ENCODE measurements around the gene C2orf76.
"Not testable (repeated sequence)": the region's sequence is repeated elsewhere in the genome, so short reads cannot be mapped to it uniquely, and the experiment has no call there.

C2orf76 gene

DNA sequence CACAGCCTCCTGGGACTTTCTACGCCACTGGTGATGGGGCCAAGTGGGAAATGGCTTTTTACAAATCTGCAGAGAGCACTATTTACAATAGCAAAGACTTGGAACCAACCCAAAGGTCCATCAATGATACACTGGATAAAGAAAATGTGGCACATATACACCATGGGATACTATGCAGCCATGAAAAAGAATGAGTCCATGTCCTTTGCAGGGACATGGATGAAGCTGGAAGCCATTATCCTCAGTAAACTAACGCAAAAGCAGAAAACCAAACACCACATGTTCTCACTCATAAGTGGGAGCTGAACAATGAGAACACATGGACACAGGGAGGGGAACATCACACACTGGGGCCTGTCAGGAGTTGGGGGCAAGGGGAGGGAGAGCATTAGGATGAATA, 88.2 kb downstream of the C2orf76 start:
- not testable (repeated sequence) for H3K9me3 ChIP-seq (ENCODE audit: control insufficient read depth in 1 of 2, low read length in 2 of 2); H3K36me3 ChIP-seq (ENCODE audit: control insufficient read depth in 1 of 2, insufficient read depth in 2 of 2, low read length in 2 of 2); H3K4me1 ChIP-seq (ENCODE audit: control insufficient read depth in 1 of 2, insufficient read depth in 2 of 2, low read length in 2 of 2); H3K27ac ChIP-seq (ENCODE audit: low read depth, low read length); H3K27me3 ChIP-seq (ENCODE audit: control insufficient read depth in 1 of 2, insufficient read depth in 2 of 2, low read length in 2 of 2); H3K9ac ChIP-seq (ENCODE audit: low read depth in 1 of 2, low read length in 2 of 2); H3K4me3 ChIP-seq (ENCODE audit: low read depth in 1 of 2, low read length in 2 of 2)

DNA sequence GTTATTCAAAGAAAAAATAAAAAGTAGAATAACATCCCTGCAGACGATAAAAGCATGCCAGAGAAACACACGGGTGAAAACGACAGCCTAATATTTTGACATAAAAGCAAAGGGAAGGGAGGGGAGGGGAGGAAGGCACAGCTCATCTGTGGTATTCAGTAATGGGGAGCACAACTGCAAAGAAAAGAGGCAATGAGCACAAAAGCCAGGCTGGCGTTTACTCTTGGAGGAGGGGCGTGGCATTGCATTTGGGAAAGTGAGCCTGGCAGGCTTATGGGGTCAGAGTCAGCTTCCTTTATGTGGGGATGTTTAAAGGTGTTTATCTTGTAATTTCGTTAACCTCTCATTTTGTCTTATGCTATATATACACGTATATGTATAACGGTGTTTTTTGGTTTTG, 89.8 kb downstream of the C2orf76 start:
- Histone ChIP-seq H3K36me3 (ENCODE audit: control insufficient read depth in 1 of 2, insufficient read depth in 2 of 2, low read length in 2 of 2) (no peaks in the 10 kb centered on the region), H3K27ac (ENCODE audit: low read depth, low read length) (no peak overlapping the region), H3K9ac (ENCODE audit: low read depth in 1 of 2, low read length in 2 of 2) (no peak overlapping the region), H3K4me3 (ENCODE audit: low read depth in 1 of 2, low read length in 2 of 2) (no peak overlapping the region), H3K27me3 (ENCODE audit: control insufficient read depth in 1 of 2, insufficient read depth in 2 of 2, low read length in 2 of 2) (no peaks in the 10 kb centered on the region), H3K4me1 (ENCODE audit: control insufficient read depth in 1 of 2, insufficient read depth in 2 of 2, low read length in 2 of 2) (no peaks in the 10 kb centered on the region), H3K9me3 (ENCODE audit: control insufficient read depth in 1 of 2, low read length in 2 of 2) (no peaks in the 10 kb centered on the region)

DNA sequence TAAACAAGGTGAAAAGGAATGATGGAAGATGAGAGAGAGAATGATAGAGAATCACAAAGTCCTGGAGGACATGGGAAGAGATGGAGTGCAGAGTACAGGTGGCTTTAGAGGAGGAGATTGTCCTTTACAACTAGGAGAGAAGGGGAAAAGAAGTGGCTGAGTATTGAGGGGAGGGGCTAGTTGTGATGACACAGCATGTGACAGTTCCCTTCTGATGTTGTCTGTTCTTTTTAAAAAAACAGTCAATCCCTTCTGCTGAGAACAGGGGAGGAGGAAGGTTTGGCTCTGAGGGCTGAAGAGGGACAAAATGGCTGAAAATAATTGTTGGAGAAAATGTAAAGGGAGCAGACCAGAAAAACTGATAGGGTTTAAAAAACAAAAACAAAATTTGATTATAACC, 99.0 kb downstream of the C2orf76 start:
- Histone ChIP-seq H3K27me3 (ENCODE audit: control insufficient read depth in 1 of 2, insufficient read depth in 2 of 2, low read length in 2 of 2) (no peaks in the 10 kb centered on the region), H3K36me3 (ENCODE audit: control insufficient read depth in 1 of 2, insufficient read depth in 2 of 2, low read length in 2 of 2) (peaks cover 5 to 22% of the 10 kb centered on the region in 2 donors), H3K9ac (ENCODE audit: low read depth in 1 of 2, low read length in 2 of 2) (no peak overlapping the region), H3K27ac (ENCODE audit: low read depth, low read length) (no peak overlapping the region), H3K4me3 (ENCODE audit: low read depth in 1 of 2, low read length in 2 of 2) (no peak overlapping the region), H3K4me1 (ENCODE audit: control insufficient read depth in 1 of 2, insufficient read depth in 2 of 2, low read length in 2 of 2) (no peaks in the 10 kb centered on the region), H3K9me3 (ENCODE audit: control insufficient read depth in 1 of 2, low read length in 2 of 2) (no peaks in the 10 kb centered on the region)

DNA sequence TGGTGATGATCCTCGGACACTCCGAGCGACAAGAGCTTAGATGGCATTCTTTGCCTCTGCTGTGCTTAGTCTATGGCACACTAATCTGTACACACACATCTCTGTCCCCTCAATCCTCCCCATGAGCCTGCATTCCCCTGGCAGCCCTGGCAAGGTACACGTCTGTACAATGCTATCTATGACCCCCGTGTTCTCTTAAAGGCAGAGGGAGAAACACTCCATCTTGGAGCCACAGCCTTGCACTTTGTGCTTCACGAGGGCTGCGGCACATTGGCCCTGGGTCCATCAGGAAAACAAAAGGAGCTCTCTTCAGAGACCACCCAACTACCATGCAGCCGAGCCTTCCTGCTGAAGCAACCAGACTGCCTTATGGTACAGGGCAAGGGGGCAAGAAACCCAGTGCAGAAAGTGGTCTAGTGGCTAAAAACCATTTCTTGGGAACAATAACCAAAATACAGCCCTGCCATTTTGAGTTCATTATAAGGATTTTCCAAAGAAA, 100.5 kb downstream of the C2orf76 start:
- H3K36me3 ChIP-seq (ENCODE audit: control insufficient read depth in 1 of 2, insufficient read depth in 2 of 2, low read length in 2 of 2): peaks cover 5 to 22% of the 10 kb centered on the region in 2 donors
- H3K27ac ChIP-seq (ENCODE audit: low read depth, low read length): no peak overlapping the region
- no peaks in the 10 kb centered on the region for H3K27me3 ChIP-seq (ENCODE audit: control insufficient read depth in 1 of 2, insufficient read depth in 2 of 2, low read length in 2 of 2)
- H3K4me3 ChIP-seq (ENCODE audit: low read depth in 1 of 2, low read length in 2 of 2): no peak overlapping the region
- H3K9me3 ChIP-seq (ENCODE audit: control insufficient read depth in 1 of 2, low read length in 2 of 2): no peaks in the 10 kb centered on the region
- H3K9ac ChIP-seq (ENCODE audit: low read depth in 1 of 2, low read length in 2 of 2): no peak overlapping the region
- H3K4me1 ChIP-seq (ENCODE audit: control insufficient read depth in 1 of 2, insufficient read depth in 2 of 2, low read length in 2 of 2): no peaks in the 10 kb centered on the region

DNA sequence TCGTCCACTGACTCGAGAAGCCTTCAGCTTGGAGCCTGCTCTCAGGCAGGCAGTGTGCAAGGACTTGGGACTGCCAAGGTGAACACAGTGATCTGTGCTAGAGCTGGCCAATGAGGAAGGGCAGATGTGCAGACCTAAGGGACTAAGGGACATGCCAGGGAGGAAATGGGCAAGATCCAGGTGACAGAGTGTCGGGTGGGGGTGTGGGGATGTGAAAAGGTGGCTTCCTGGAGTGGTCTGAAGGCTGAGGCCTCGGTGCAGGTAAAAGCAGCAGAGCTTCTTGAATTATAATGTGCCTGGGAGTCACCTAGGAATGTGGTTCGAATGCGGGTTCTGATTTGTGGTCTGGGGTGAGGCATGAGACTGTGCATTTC, 101.0 kb downstream of the C2orf76 start:
- no peak overlapping the region for H3K27ac ChIP-seq (ENCODE audit: low read depth, low read length)

DNA sequence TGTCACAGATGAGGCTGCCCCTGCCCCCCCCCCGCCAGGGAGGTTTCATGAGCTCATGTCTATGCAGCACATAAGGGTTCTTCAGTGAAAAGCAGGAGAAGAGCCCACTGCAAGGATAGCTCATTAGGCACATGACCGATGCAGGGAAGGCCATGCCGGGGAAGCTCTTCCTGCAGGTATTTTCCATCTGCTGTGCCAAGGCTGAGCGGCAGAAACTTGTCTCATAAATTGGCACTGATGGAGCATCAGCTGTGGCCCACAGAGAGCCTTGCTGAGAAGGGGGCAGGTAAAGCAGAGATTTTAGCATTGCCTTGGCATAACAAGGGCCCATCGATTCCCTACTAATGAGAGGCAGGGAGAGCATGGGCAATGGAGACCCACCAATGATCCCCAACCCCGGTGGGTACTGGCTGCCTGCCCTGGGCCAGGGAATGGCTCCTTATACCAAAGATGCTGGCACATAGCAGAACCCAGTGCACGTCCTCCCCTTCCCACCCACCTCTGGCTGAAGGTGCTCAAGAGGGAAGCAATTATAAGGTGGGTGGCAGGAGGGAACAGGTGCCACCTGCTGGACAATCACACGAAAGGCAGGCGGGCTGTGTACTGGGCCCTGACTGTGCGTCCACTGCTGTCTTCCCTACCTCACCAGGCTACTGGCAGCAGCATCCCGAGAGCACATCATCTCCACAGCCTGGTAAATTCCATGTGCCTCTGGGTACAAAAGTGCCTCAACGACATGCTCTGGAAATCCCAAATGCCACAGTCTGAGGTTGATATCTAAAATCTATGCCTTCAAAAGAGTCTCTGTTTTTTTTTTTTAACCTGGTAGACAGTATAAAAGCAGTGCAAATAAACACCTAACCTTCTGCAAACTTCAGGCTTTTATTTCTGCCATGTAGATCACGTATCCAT, 101.6 kb downstream of the C2orf76 start:
- peaks cover 5 to 23% of the 10 kb centered on the region in 2 donors for H3K36me3 ChIP-seq (ENCODE audit: control insufficient read depth in 1 of 2, insufficient read depth in 2 of 2, low read length in 2 of 2)
- H3K9ac ChIP-seq (ENCODE audit: low read depth in 1 of 2, low read length in 2 of 2): no peak overlapping the region
- no peaks in the 10 kb centered on the region for H3K27me3 ChIP-seq (ENCODE audit: control insufficient read depth in 1 of 2, insufficient read depth in 2 of 2, low read length in 2 of 2)
- no peak overlapping the region for H3K27ac ChIP-seq (ENCODE audit: low read depth, low read length)
- H3K9me3 ChIP-seq (ENCODE audit: control insufficient read depth in 1 of 2, low read length in 2 of 2): no peaks in the 10 kb centered on the region
- no peaks in the 10 kb centered on the region for H3K4me1 ChIP-seq (ENCODE audit: control insufficient read depth in 1 of 2, insufficient read depth in 2 of 2, low read length in 2 of 2)
- no peak overlapping the region for H3K4me3 ChIP-seq (ENCODE audit: low read depth in 1 of 2, low read length in 2 of 2)

More for the DNA sequence above, 101.0 kb downstream of the C2orf76 start:
- H3K4me1 ChIP-seq (ENCODE audit: control insufficient read depth in 1 of 2, insufficient read depth in 2 of 2, low read length in 2 of 2): no peaks in the 10 kb centered on the region
- no peaks in the 10 kb centered on the region for H3K9me3 ChIP-seq (ENCODE audit: control insufficient read depth in 1 of 2, low read length in 2 of 2)
- H3K4me3 ChIP-seq (ENCODE audit: low read depth in 1 of 2, low read length in 2 of 2): no peak overlapping the region
- no peak overlapping the region for H3K9ac ChIP-seq (ENCODE audit: low read depth in 1 of 2, low read length in 2 of 2)
- peaks cover 5 to 22% of the 10 kb centered on the region in 2 donors for H3K36me3 ChIP-seq (ENCODE audit: control insufficient read depth in 1 of 2, insufficient read depth in 2 of 2, low read length in 2 of 2)
- H3K27me3 ChIP-seq (ENCODE audit: control insufficient read depth in 1 of 2, insufficient read depth in 2 of 2, low read length in 2 of 2): no peaks in the 10 kb centered on the region

DNA sequence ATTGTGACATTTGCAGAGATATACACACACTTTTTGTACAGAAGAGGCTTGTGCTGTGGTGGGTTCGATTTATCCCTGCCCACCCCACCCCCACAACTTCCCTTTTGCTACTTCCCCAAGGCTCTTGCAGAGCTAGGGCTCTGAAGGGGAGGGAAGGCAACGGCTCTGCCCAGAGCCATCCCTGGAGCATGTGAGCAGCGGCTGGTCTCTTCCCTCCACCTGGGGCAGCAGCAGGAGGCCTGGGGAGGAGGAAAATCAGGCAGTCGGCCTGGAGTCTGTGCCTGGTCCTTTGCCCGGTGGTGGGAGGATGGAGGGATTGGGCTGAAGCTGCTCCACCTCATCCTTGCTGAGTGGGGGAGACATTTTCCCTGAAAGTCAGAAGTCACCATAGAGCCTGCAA, 103.0 kb downstream of the C2orf76 start:
- Histone ChIP-seq H3K27me3 (ENCODE audit: control insufficient read depth in 1 of 2, insufficient read depth in 2 of 2, low read length in 2 of 2) (no peaks in the 10 kb centered on the region), H3K27ac (ENCODE audit: low read depth, low read length) (no peak overlapping the region), H3K36me3 (ENCODE audit: control insufficient read depth in 1 of 2, insufficient read depth in 2 of 2, low read length in 2 of 2) (peaks cover 5 to 30% of the 10 kb centered on the region in 2 donors), H3K4me1 (ENCODE audit: control insufficient read depth in 1 of 2, insufficient read depth in 2 of 2, low read length in 2 of 2) (no peaks in the 10 kb centered on the region), H3K9me3 (ENCODE audit: control insufficient read depth in 1 of 2, low read length in 2 of 2) (no peaks in the 10 kb centered on the region), H3K9ac (ENCODE audit: low read depth in 1 of 2, low read length in 2 of 2) (no peak overlapping the region), H3K4me3 (ENCODE audit: low read depth in 1 of 2, low read length in 2 of 2) (no peak overlapping the region)

DNA sequence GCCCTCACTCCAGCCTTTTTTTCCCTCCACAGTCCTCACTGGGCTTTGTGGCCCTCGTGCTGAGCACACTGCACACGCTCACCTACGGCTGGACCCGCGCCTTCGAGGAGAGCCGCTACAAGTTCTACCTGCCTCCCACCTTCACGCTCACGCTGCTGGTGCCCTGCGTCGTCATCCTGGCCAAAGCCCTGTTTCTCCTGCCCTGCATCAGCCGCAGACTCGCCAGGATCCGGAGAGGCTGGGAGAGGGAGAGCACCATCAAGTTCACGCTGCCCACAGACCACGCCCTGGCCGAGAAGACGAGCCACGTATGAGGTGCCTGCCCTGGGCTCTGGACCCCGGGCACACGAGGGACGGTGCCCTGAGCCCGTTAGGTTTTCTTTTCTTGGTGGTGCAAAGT, 103.6 kb downstream of the C2orf76 start:
- H3K36me3 ChIP-seq (ENCODE audit: control insufficient read depth in 1 of 2, insufficient read depth in 2 of 2, low read length in 2 of 2): peaks cover 5 to 30% of the 10 kb centered on the region in 2 donors
- H3K4me1 ChIP-seq (ENCODE audit: control insufficient read depth in 1 of 2, insufficient read depth in 2 of 2, low read length in 2 of 2): no peaks in the 10 kb centered on the region
- no peak overlapping the region for H3K4me3 ChIP-seq (ENCODE audit: low read depth in 1 of 2, low read length in 2 of 2)
- H3K9me3 ChIP-seq (ENCODE audit: control insufficient read depth in 1 of 2, low read length in 2 of 2): no peaks in the 10 kb centered on the region
- H3K9ac ChIP-seq (ENCODE audit: low read depth in 1 of 2, low read length in 2 of 2): no peak overlapping the region
- H3K27me3 ChIP-seq (ENCODE audit: control insufficient read depth in 1 of 2, insufficient read depth in 2 of 2, low read length in 2 of 2): no peaks in the 10 kb centered on the region
- no peak overlapping the region for H3K27ac ChIP-seq (ENCODE audit: low read depth, low read length)

DNA sequence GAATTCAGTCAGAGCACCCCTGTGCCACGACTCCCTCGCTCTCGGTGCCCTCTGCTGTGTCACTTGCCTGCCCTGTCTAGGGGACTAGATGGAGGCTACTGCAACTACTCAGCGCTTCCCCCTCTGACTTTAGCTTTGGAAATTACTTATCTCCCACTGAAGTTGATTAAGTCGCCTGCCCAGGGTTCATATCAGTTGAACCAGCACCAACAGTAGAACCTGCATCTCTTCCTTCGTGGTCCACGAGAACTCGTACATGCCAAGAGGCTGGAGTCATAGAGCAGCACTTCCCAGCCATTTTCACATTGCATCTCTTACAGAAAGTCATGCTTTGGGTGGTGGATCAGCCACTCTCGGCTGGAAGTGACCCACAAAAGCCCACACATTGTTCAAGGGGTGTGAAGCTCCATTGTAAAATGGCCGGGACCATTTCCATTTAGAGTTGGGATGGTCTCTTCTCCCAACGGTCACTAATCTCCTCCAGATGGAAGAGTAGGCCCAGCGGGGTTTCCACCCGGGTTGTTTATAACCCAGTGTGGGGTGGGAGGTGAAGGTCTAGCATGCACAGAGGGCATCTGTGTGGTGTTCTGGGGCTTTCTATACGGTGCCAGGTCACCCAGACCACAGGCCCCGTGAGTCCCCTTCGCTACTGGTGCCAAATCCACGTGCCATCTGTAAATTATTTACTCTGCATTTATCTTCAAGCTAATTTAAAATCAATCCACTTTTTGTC, 105.0 kb downstream of the C2orf76 start:
- no peak overlapping the region for H3K9ac ChIP-seq (ENCODE audit: low read depth in 1 of 2, low read length in 2 of 2)
- peaks cover 5 to 30% of the 10 kb centered on the region in 2 donors for H3K36me3 ChIP-seq (ENCODE audit: control insufficient read depth in 1 of 2, insufficient read depth in 2 of 2, low read length in 2 of 2)
- H3K27me3 ChIP-seq (ENCODE audit: control insufficient read depth in 1 of 2, insufficient read depth in 2 of 2, low read length in 2 of 2): no peaks in the 10 kb centered on the region
- H3K27ac ChIP-seq (ENCODE audit: low read depth, low read length): no peak overlapping the region
- H3K4me3 ChIP-seq (ENCODE audit: low read depth in 1 of 2, low read length in 2 of 2): no peak overlapping the region
- no peaks in the 10 kb centered on the region for H3K4me1 ChIP-seq (ENCODE audit: control insufficient read depth in 1 of 2, insufficient read depth in 2 of 2, low read length in 2 of 2)
- H3K9me3 ChIP-seq (ENCODE audit: control insufficient read depth in 1 of 2, low read length in 2 of 2): no peaks in the 10 kb centered on the region
